VCaP (cell line): ENCODE data around the gene BRINP3.

Experiments
- H3K27ac ChIP-seq: fragments of 450-650 bp; 2 replicates; pipeline ENCODE4 v1.5.1; 2017
- CTCF ChIP-seq: fragments of 450-650 bp; conservative IDR thresholded peaks from 2 replicates; pipeline ENCODE4 v1.5.1; 2017; ENCODE audit warnings: mild to moderate bottlenecking, moderate library complexity

The BRINP3 gene

GRCh38 chr1:190452272-190452848 lies 25.3 kb downstream of the BRINP3 start:
- H3K27ac ChIP-seq = peak overlapping the region; percentile 82
- no peak for TF ChIP-seq CTCF

GRCh38 chr1:190444464-190444863 lies 33.2 kb downstream of the BRINP3 start:
- no peak for TF ChIP-seq CTCF
- no peak overlapping the region for H3K27ac ChIP-seq

DNA sequence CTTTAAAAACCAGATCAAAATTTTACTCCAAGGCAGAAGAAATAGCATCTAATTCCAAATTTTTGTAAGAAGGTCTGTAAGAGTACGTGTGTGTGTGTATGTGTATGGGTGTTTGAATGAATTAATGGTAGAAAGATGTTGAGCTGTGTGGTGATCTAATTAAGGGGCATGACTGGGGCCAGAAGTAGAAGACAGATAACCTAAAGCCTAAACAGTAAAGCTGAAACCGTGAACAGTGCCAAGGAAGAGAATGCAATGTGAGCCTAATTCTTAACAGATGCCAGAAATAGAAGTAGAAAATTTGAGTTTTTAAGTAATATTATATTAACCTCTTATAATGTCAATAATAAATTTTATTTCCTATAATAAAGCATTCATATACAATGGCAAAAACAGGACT lies 38.2 kb downstream of the BRINP3 start:
- no peak overlapping the region for H3K27ac ChIP-seq
- no peak for TF ChIP-seq CTCF

DNA sequence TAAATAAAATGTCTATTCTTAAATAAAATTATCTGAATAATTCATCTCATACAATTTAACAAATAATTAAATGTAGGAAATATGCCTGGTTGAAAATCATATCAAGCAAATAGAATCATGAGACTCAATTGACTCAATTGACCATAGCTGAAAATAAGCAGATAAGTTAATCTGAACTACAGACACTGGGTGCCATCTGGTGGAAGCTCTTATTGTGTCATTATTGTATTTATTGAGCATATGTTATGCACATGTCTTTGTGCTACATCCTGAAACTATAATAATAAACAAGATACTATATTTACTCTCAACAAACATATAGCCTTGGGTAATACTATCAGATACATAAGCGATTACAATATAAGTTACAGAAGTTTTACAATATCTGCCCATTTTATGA lies 41.0 kb downstream of the BRINP3 start:
- no peak overlapping the region for H3K27ac ChIP-seq
- TF ChIP-seq CTCF = peak; percentile 53

GRCh38 chr1:190429932-190430331 lies 47.7 kb downstream of the BRINP3 start:
- TF ChIP-seq CTCF = no peak
- H3K27ac ChIP-seq = no peak overlapping the region

GRCh38 chr1:190429141-190429540 lies 48.5 kb downstream of the BRINP3 start:
- no peak overlapping the region for H3K27ac ChIP-seq
- TF ChIP-seq CTCF = no peak

GRCh38 chr1:190416239-190416638 lies 61.4 kb downstream of the BRINP3 start:
- H3K27ac ChIP-seq = no peak overlapping the region
- no peak; the same call in none of the 2 replicates for TF ChIP-seq CTCF
